GM23248 (cell line): ENCODE results near the gene NACC2.

Experiments
- EZH2 ChIP-seq: fragments of 200-600 bp; sonication (generic); IDR thresholded peaks from 2 replicates; pipeline ENCODE4 v1.6.1; 2018; ENCODE audit warnings: antibody characterized with exemption, mild to moderate bottlenecking; ENCODE audit not compliant: insufficient read depth, poor library complexity, severe bottlenecking
- EZH2phosphoT487 ChIP-seq: fragments of 200-600 bp; sonication (generic); IDR thresholded peaks from 2 replicates; pipeline ENCODE4 v1.6.1; 2018; ENCODE audit warnings: antibody characterized with exemption, moderate library complexity, mild to moderate bottlenecking, low read depth; ENCODE audit not compliant: insufficient read depth

- TF ChIP-seq EZH2 (no peak), EZH2phosphoT487 (no peak)
These were observed 75.4 kb downstream of the NACC2 start for GRCh38 chr9:136019681-136020060.
